ENCODE results near the gene GTF3C1.

Gene GTF3C1

DNA sequence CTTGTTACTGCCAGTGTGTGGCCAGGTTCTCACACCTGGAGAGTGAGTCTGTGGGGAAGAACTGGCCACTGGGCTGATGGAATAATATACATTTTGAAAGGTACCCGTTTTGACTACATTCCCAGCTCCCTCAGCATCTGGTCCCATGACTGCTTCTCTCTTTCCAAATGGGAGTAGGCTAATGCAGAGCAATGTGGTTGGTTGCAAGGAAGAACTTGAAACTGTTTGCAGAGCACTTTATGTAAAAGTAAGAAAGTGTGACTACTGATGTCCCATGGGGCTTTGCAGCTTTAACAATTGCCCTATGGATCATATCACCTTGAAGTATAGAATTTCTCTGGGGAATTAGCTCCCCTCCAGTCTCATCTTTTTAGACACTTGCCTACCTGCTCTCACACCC is 9.2 kb upstream of the GTF3C1 start:
- DNase-seq: no peak

DNA sequence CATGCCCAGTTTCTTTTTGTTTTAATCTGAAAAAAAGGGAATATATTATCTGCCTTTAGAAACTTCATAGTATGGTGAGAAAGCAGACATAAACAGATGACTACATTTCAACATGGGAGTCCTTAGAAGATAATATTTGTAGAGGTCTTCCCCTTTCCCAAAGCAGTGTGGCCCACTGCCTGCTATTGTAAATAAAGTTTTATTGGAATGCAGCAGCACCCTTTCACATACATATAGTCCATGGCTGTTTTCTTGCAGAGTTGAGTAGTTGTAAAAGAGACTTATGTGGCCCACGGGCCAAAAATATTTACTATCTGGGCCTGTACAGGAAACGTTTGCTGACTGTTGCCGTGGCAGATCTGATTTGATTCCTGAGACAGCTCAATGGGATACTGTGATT is 8.7 kb upstream of the GTF3C1 start:
- DNase-seq: no peak

DNA sequence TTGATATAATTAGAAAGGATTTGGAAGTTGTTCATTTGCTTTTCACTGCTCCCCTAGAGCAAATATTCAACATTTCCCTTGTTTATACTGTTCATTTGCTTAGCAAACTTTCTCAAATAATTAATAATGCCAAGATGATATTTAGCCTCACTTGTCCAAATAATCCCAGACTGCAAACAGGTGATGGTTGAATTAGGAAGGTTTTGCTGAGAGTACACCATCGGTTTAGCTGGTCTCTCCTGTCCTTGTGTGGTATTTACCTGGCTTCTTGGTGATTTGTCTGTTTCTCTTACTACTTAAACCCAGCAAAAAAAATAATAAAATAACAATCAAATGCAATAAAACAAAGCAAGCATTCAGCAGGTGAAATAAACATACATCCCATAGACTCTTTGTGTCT is 6.8 kb upstream of the GTF3C1 start:
- no peak for DNase-seq

DNA sequence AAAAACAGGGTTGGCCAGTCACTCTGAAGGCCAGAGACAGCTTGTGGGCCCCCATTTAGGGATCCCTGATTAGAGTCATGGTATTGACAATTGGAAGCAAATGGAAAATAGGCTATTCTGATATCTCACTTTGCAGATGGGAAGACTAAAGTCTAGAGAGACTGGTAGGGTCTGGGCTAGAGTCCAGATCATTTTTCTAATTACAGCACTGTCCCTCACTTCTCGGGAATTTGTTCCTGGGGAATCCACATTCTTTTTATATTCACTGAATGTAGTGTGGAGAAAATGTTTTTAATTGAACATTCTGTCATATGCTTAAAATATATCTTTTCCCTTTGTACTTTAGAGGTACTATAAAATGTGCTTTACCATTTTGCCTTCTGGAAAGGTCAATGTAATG is 1.3 kb upstream of the GTF3C1 start:
- no peak for DNase-seq

DNA sequence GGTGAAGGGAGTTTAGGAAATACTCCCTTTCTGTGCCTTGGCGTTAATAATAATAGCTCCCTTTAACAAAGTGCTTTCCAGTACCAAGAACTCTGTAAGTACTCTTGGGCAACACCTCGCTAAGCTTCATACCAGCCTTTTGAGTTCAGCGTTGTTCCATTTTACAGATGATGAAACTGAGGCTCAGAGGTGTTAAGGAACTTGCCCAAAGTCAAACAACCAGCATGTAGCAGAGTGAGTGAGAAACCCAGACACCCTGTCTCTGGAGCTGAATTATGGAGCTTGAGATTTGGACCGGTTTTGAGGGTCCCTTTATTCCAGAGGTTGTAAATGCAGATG is 838 bp upstream of the GTF3C1 start:
- no peak for DNase-seq

DNA sequence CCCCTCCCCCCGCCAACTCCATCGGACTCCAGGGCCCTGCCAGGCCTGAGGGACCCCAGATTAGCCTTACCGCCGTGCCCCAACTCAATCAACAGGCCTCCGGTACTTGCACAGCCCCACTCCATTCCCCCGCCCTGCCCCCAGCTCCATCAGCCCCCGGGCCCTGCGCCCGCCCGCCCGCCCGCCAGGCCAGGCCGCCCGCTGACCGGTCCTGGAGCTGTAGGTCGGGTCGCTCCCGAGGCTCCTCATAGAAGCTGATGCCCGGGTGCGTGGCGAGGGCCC is 308 bp downstream of the GTF3C1 start:
- DNase-seq: no peak

DNA sequence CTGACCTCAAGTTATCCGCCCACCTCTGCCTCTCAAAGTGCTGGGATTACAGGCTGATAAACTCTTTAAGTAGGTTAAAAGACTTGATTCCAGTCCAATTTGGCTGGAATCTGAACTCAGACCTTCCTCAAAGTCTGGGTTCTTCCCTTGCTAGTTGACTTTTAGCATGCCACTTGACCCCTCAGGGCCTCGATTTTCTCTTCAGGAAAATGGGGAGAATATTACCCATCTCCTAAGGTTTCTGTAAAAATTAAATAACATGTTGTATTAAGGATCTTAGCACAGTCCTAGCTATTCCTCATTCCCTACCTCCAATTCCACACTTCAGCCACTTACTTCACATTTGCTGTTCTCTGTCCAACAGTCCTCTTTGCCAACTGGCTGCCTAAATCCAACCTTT is 1.9 kb downstream of the GTF3C1 start:
- no peak for DNase-seq

DNA sequence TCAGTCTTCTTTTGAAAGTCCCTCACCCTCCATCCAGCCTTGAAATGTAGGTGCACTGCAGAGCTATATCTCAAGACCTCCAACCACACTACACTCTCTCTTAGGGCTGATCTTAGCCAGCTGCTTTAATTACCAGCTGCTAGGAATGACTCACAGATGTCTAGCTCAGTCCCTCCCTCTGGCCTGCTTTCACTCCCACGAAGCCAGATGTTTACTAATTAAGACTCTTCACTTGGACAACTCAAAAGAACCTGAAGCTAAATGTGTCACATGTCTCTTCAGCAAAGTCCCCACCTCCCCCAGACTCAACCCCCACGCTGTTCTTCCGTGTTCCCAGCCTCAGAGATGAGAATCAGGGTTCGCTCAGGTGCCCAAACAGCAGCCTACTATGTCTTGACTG is 2.6 kb downstream of the GTF3C1 start:
- peak; percentile 60 for DNase-seq

DNA sequence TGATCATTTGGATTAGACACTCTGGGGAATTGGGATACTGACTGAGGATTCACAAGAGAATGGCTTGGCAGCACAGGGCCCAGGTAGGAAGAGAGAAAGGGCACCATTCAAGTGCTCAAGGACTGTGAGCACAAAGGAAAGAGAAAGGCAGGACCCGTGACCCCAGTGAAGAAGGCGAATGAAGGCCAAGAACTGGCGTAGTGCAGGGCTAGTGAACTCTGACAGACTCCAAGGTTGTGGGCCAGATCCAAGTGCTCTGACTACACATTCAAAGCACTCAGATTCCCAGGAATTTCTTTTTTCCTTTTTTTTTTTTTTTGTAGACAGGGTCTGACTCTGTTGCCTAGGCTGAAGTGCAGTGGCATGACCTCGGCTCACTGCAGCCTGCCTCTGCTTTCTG is 5.0 kb downstream of the GTF3C1 start:
- DNase-seq: no peak

DNA sequence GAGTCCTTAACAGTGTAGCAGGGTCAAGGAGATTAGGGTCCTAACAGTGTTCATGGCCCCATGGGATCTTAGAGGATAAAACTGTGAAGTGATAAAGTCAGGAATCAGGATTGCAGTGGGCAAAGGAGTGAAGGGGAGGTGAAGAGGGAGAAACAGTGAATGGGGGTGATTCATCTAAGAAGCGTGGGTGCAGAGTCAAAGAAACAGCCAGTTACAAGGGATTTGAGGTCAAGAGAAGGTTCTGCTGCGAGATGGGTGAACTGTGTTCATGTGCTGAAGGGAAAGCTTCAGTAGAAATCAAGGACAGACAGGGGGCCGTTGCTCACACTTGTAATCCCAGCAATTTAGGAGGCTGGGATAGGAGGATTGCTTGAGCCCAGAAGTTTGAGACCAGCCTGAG is 5.9 kb downstream of the GTF3C1 start:
- DNase-seq: no peak

DNA sequence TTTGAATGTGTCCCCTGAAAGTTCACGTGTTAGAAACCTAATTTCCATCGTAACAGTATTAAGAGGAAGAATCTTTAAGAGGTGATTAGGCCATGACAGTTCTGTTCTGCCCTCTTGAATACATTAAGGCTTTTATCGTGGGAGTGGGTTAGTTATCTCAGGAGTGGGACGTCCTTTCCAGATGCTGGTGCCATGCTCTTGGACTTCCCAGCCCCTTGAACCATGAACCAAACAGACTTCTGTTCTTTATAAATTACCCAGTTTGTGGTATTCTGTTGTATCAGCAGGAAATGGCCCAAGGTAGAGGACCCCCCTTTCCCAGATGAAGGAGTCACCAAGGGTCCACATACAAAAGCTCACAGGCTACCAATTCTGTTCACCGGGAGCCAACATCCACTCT is 10.1 kb downstream of the GTF3C1 start:
- no peak for DNase-seq

DNA sequence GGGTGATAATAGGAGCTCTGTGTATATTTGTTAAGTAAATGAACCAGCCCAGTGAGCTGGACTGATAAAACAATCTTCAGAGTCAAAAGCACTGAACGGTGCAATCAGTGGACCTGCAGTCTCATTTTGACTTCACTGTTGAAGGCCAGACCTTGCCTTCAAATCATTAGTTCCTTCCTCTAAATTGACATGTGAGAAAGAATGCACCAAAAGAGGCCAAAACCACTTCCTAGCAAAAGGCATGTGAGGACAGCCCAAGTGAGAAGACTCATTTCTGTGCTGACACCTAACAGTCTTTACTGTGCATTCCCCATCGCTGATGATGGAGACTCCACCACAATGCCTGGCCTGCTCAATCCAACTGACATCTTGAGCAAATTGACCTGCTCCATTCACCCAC is 10.6 kb downstream of the GTF3C1 start:
- no peak for DNase-seq

DNA sequence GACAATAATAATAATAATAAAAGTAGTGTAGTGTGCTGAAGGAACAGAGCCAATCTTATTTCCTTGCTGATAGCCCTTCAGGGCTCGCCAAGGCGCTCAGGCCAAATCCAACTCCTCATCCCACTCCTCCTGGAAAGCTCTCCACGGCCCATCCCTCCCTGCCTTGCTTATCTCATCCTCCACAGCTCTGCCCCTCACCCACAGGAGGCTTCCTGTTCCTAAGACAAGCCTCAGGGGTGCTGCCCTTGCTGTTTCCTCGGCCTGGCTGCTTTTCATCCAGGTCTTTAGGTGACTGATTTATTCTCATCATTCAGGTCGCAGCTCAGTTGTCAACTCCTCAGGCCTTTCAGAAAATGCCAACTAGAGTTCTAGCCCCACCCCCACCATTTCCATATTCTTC is 11.2 kb downstream of the GTF3C1 start:
- DNase-seq: no peak

DNA sequence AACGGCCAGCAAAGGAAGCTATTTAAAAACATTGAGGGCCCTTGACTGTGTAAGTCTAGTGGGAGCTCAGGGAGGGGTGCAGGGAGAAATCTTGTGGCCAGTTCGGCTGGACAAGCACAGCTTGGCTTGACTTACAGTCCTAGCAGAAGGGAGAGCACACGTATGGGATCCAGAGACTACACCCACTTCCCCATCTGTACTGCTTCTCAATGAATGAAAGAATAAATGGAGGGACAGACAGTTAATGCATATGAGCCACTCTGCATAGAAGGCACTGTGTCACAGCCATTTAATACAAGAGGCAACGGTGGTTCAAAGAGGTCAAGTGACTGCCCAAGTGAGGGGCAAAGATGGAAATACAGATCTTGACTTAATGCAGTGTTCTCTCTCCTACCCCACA is 15.5 kb downstream of the GTF3C1 start:
- DNase-seq: no peak

DNA sequence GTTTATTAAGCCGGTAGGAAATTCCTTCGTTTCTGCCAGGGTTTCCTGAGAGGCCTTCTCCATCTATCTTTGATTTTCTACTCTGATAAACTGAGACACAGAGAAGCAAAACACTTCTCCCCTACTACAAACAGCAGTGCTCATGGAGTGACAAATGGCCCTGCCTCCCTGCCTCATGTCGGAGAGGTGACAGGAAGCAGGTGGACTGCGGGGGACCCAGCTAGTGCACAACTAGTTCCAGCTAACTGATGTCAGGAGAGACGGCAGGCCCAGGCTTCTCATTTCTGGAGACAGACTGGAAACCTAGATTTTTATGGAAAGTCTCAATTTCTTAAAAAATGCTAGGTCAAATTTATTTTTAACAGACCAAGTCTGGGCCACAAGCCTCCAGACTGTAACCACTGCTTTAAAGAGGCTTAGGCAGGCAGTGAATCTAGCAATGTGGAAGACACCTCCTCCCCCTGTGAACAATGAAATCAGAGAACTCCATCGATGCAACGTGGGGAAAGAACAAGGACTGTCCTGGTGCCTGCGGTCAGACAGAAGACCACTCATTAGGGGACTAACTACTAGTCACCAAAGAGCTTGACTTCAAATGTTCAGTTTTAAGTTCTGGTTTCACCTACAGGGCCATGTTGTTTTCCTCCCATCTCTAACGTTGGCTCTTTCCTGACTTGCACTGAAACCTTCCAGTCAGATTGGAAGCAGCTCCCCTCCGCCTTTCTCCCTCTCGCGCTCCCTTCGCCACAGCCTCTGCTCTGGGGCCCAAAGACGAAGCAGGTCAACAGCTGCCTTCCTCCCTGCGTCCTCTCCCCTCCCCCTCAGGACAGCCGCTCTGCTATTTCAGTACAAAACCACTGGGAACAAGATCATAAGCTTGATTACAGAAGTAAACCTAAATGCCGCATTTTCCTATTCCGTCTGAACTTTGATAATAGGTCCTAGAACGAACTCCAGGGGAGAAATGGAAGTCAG is 17.6 kb downstream of the GTF3C1 start:
- no peak for DNase-seq

DNA sequence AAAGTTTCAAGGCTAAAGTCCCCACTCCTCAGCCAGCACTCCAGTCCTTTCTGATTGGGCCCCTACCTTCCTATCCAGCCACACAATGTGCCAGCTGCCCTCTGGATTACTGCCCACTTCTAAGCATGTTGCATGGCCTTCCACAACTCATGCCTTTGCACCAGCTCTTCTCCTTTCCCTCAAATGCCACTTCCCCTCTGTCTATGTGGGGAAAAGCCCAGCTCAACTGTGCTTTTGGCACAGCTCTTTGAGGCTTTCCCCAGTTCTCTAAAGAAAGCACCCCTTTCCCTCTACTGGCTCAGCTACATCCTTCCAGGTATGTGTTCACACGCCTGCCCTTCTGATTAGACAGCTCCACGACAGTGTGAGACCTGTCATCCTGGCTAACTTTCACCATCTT is 18.5 kb downstream of the GTF3C1 start:
- no peak for DNase-seq

DNA sequence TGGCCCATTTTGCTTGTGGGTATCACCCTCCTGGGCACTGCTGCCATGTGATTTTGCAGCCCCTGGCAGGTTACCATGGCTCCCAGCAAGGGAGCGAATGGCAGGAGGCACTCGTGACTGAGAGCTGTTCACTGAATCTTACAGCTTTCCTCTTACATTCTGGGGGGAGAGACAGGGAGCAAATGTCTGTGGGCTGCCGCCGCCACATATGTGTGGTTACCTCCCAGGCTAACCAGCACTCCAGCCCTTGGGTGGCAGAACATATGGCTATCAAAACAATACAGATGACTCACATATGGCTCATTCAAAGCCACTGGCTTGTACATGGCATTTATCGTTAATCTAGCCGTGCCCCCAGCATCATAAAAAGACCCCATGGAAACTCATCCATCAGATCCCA is 19.8 kb downstream of the GTF3C1 start:
- peak; percentile 91 for DNase-seq

DNA sequence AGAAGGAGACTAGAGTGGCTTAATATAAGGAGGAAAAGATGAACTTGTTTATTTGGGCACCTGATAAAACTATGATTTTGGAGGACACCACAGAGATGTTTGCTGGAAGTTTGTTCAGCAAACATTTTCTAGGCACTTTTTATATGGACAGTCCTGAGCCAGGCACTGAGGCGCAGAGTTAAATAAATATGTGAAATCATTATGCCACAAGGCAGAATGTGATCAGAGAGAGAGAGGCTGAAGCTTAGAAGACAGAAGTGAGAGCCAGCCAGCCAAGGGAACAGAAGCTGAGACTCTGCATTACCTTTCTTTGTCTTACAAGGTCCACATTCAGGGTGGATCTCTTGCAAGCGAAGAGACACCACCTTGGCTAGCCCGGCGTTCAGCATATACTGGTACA is 21.4 kb downstream of the GTF3C1 start:
- DNase-seq: no peak

DNA sequence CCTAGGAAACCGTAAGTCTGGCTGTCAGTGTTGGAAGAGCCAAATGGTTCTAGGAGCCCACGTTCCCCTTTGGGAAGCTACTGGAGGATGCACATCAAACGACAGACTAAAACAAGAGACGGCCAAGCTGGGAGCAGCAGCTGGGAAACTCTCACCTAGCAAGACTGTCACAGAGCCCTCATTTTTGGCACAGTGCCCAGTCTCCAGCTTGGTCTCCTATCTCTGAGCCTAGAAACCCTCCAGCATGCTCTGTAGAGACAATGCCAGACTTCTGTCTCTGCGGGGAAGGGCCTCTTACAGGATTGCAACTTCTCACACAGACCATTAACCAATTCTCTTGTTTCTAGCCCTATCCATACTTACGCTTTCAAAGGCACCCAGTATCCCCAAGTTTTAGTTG is 23.5 kb downstream of the GTF3C1 start:
- no peak for DNase-seq

DNA sequence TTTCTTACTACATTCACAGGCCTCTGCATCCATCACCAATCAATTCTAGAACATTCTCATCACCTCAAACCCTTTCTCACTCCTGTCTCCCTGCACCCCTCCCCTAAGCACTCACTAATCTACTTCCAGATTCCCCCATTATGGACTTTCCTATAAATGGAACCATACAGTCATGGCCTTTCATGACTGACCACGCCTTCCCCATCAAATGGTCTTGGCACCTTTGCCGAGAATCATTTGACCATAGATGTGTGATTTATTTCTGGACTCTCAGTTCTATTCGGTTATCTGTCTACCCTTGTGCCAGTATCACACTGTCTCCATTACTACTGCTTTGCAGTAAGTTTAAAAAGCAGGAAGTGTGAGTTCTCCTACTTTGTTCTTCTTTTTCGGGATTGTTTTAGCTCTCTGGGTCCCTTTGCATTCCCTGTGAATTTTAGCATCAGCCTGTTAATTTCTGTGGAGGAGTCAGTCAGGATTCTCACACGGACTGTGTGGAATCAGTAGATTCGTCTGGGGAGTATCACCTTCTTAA is 27.5 kb downstream of the GTF3C1 start:
- no peak for DNase-seq

DNA sequence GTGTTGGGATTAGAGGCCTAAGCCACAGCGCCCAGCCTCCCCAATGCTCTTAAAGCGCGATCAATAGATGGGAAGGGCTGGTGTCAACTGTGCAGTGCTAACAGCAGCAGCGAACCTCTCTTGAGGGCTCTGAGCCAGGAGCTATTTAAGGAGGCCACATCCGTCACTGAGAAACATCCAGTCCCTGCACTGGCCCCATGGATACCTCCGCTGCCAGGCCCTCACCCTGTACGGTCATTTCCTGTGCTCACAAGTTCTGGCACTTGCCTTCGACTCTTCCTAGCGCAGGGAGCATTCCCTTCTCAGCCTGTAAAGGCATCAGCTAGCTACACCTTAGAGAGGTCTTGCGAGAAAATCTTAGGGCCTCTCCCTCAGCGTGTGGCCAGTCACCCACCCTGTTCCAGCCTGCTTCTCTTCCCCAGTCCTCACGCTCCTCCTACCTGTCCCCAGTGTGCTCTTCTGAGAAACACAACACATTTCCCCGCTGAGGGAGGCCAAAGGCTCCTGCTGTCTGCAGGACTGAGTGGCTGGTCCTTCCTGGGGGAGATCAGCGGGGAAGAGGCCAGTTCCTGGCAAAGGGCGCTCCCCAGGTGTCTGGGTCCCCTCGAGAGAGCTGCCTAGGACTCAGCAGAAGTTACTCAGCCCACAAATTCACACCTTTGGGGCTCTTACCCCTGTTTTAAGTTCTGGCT is 28.6 kb downstream of the GTF3C1 start:
- DNase-seq: peak; percentile 17

DNA sequence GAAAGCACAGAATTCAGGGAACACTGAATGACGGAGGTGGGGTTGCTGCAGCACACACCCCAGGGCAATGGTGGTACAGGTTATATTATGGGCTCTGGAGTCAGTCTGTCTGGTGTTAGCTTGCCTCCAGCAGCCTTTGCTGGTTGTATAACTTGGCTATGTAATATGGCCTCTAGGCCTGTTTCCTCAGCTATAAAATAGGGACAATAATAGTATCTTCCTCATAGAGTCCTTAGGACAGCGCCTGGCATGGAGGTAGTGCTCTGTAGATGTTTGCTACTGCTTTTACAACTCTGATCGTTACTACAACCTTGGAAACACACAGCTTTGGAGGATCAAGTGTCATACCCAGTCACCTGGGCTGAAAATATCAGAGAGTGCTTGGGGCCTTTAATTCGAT is 31.5 kb downstream of the GTF3C1 start:
- DNase-seq: no peak

DNA sequence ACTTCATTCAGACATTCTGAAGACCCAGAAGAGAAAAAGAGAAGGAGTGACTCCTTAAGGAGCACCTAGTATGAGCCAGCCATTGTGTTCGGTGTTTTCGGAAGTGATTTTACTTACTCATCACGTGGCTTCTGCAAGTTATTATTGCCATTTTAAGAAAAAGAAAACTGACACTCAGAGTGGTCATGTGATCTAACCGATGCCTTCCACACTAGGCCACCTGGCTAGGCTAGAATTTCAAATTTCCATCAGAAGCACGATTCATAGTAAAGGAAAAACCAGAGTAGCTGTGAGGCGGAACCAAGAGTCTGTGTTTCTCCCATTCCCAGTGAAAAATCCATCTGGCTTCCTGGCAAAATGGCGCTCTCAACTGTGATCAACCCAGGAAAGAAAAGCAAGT is 32.0 kb downstream of the GTF3C1 start:
- no peak for DNase-seq

DNA sequence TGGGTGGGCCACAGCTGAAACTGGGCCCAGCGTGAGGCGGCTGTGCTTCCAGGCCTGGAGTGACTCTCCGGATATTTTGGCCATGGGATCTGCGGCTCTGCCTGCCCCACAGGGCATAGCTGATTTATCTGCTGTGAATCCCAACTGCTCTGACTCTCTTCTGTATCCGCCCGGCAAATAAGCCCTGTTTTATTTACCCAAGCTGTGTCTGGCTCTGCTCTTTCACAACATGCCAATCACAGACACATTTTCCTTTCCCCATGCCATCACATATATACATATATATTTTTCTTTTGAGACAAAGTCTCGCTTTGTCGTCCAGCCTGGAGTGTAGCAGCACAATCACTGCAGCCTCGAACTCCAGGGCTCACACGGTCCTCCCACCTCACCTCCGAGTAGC is 33.3 kb downstream of the GTF3C1 start:
- DNase-seq: no peak

DNA sequence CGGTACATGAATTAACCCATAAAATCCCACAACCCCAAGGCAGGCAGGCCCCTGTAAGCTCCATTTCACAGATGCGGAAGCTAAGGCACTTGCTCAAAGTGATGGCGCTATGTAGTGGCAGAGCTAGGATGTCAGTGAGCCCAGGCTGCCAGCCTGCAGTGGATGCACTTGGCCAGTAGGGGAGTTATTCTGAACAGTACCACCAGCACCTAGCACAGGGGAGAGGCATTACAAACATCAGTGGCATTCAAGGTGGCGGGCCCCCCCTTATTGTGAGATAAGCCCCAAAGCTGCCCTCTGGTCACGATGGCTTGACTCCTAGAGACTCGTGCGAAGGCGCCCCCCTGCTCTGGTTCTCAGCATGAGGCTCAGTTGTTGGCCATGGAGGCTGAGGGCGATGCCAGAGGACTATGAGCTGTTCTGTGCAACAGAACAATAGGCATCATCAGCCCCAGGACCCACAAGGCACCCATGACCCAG is 33.8 kb downstream of the GTF3C1 start:
- DNase-seq: no peak

All from fibroblast of upper back skin (primary cell).